Liver (tissue), 9 donors: ENCODE measurements around the gene ZNF74. TPM values are rescaled to one million over a fixed set of nuclear protein-coding genes. Genes with fewer than 3 reads are reported as not detected.

Experiments used
- DNase-seq: peaks from one replicate; pipeline ENCODE4 v3.0.0-alpha.2; 2017; ENCODE audit warnings: low spot score
- H3K27ac ChIP-seq, 2 donors: one replicate each; pipeline ENCODE4 v1.7.0; 2013; ENCODE audit warnings: inconsistent platforms in 2 of 2, low read length in 2 of 2, control low read depth in 1 of 2, low read depth in 1 of 2, mild to moderate bottlenecking in 1 of 2
- H3K27me3 ChIP-seq, 4 donors: one replicate each; pipeline versions ENCODE4 v1.6.1 to v1.7.0; 2013; ENCODE audit warnings: low read length in 3 of 4, inconsistent platforms in 1 of 4, mild to moderate bottlenecking in 1 of 4, moderate library complexity in 1 of 4; ENCODE audit not compliant: control insufficient read depth in 4 of 4, insufficient read depth in 4 of 4
- H3K36me3 ChIP-seq, 4 donors: one replicate each; pipeline versions ENCODE4 v1.6.1 to v1.7.0; 2013; ENCODE audit warnings: low read length in 3 of 4, mild to moderate bottlenecking in 3 of 4, low read depth in 1 of 4, moderate library complexity in 1 of 4; ENCODE audit not compliant: control insufficient read depth in 4 of 4, insufficient read depth in 3 of 4
- H3K4me1 ChIP-seq, 4 donors: one replicate each; pipeline versions ENCODE4 v1.6.1 to v1.7.0; 2013; ENCODE audit warnings: low read length in 3 of 4, mild to moderate bottlenecking in 3 of 4, moderate library complexity in 1 of 4; ENCODE audit not compliant: control insufficient read depth in 4 of 4, insufficient read depth in 4 of 4
- H3K4me3 ChIP-seq, 3 donors: one replicate each; pipeline versions ENCODE4 v1.6.1 to v1.7.0; 2013; ENCODE audit warnings: low read length in 3 of 3, control low read depth in 1 of 3, low read depth in 1 of 3, mild to moderate bottlenecking in 1 of 3
- H3K9ac ChIP-seq, 2 donors: one replicate each; pipeline ENCODE4 v1.7.0; 2013; ENCODE audit warnings: low read length in 2 of 2, mild to moderate bottlenecking in 2 of 2, moderate library complexity in 2 of 2, control low read depth in 1 of 2, low read depth in 1 of 2
- H3K9me3 ChIP-seq, 4 donors: one replicate each; pipeline versions ENCODE4 v1.6.1 to v1.7.0; 2013; ENCODE audit warnings: low read length in 3 of 4; ENCODE audit not compliant: control insufficient read depth in 4 of 4
- ATF3 ChIP-seq: IDR thresholded peaks from 2 replicates; pipeline ENCODE4 v1.6.1; 2016; ENCODE audit warnings: antibody characterized with exemption
- CTCF ChIP-seq: fragments of 150-350 bp; IDR thresholded peaks from 2 replicates; pipeline ENCODE4 v1.5.1; 2017; ENCODE audit warnings: improper control_type of control experiment, low read depth, low read length; ENCODE audit not compliant: missing input control
- EGR1 ChIP-seq, 2 donors: IDR thresholded peaks; 2 replicates each; pipeline ENCODE4 v1.6.1; 2016 to 2018; ENCODE audit warnings: antibody characterized with exemption in 2 of 2, low read depth in 2 of 2
- FOXA1 ChIP-seq: IDR thresholded peaks from 2 replicates; pipeline ENCODE4 v1.6.1; 2016; ENCODE audit warnings: antibody characterized with exemption
- FOXA2 ChIP-seq: IDR thresholded peaks from 2 replicates; pipeline ENCODE4 v1.6.1; 2016; ENCODE audit warnings: antibody characterized with exemption
- GABPA ChIP-seq, 2 donors: IDR thresholded peaks in 1 of 2; conservative IDR thresholded peaks in 1 of 2; 2 replicates each; pipeline ENCODE4 v1.6.1; 2016; ENCODE audit warnings: antibody characterized with exemption in 2 of 2, mild to moderate bottlenecking in 1 of 2, moderate library complexity in 1 of 2
- HNF4A ChIP-seq, 2 donors: conservative IDR thresholded peaks; 2 replicates each; pipeline ENCODE4 v1.6.1; 2016; ENCODE audit warnings: antibody characterized with exemption in 2 of 2, mild to moderate bottlenecking in 2 of 2
- HNF4G ChIP-seq: IDR thresholded peaks from 2 replicates; pipeline ENCODE4 v1.6.1; 2016; ENCODE audit warnings: antibody characterized with exemption
- JUND ChIP-seq, 2 donors: IDR thresholded peaks; 2 replicates each; pipeline ENCODE4 v1.6.1; 2016; ENCODE audit warnings: antibody characterized with exemption in 2 of 2
- MAX ChIP-seq: IDR thresholded peaks from 2 replicates; pipeline ENCODE4 v1.6.1; 2016; ENCODE audit warnings: antibody characterized with exemption
- NR2F2 ChIP-seq: IDR thresholded peaks from 2 replicates; pipeline ENCODE4 v1.6.1; 2016; ENCODE audit warnings: antibody characterized with exemption
- RAD21 ChIP-seq, 2 donors: IDR thresholded peaks; 2 replicates each; pipeline ENCODE4 v1.6.1; 2016; ENCODE audit warnings: antibody characterized with exemption in 2 of 2, mild to moderate bottlenecking in 2 of 2
- REST ChIP-seq: IDR thresholded peaks from 2 replicates; pipeline ENCODE4 v1.6.1; 2016; ENCODE audit warnings: antibody characterized with exemption, mild to moderate bottlenecking
- RXRA ChIP-seq, 2 donors: IDR thresholded peaks; 2 replicates each; pipeline ENCODE4 v1.6.1; 2017 to 2018; ENCODE audit warnings: antibody characterized with exemption in 2 of 2, mild to moderate bottlenecking in 1 of 2
- SP1 ChIP-seq: IDR thresholded peaks from 2 replicates; pipeline ENCODE4 v1.6.1; 2018; ENCODE audit warnings: antibody characterized with exemption, mild to moderate bottlenecking
- TAF1 ChIP-seq: conservative IDR thresholded peaks from 2 replicates; pipeline ENCODE4 v1.6.1; 2016; ENCODE audit warnings: antibody characterized with exemption, mild to moderate bottlenecking
- YY1 ChIP-seq: IDR thresholded peaks from 2 replicates; pipeline ENCODE4 v1.6.1; 2016; ENCODE audit warnings: antibody characterized with exemption, mild to moderate bottlenecking
- ZBTB33 ChIP-seq: IDR thresholded peaks from 2 replicates; pipeline ENCODE4 v1.6.1; 2016; ENCODE audit warnings: antibody characterized with exemption
- WGBS: extraction: QIAGEN DNeasy Blood & Tissue Kit; methylation state at CpG from one replicate; pipeline ENCODE4 v1.1.7; 2013; 5-methylcytosine and 5-hydroxymethylcytosine counted together
- polyA plus RNA-seq, 2 donors: library from polyadenylated mRNA; stranded (reverse) in 1 of 2; unstranded in 1 of 2; fragments of 200-250 nt in 1 of 2; fragments of >200 nt in 1 of 2; fragmentation: Nextera tagmentation in 1 of 2; extraction: Ambion mirVana in 1 of 2; gene quantifications; one replicate each; pipeline versions ENCODE4 v1.2.1 to v1.2.3, GENCODE V29; 2013 to 2015
- total RNA-seq, 2 donors: library from RNA; depleted of rRNA; stranded (reverse); fragments of >200 nt; gene quantifications; one replicate each; pipeline ENCODE4 v1.2.3, GENCODE V29; 2014
- donor health status: healthy.
- donor health status: healthy.
- donor health status: healthy.
- donor health status: healthy.
- donor health status: healthy.

ZNF74 gene
- total and polyA plus RNA-seq, 4 donors = 0.99 to 5.0 (median 3.1) TPM

GRCh38 chr22:20406686-20407408 is 12.9 kb downstream of the ZNF74 start:
- H3K4me1 ChIP-seq = peaks cover 0 to 6% (median 4%) of the 10 kb centered on the region in 4 donors
- 95% methylated on average over 13 of the region's 13 CpGs for WGBS
- H3K36me3 ChIP-seq = peaks cover 0 to 18% (median 6%) of the 10 kb centered on the region in 4 donors
- TF ChIP-seq SP1 (no peak), REST (no peak), ATF3 (no peak), ZBTB33 (no peak), JUND (IDR thresholded peaks at IDR 0.05) (no peak), FOXA1 (no peak), HNF4A (conservative IDR thresholded peaks at IDR 0.05) (no peak), TAF1 (no peak), FOXA2 (no peak), NR2F2 (no peak), EGR1 (IDR thresholded peaks at IDR 0.05; ENCODE audit: low read depth in 2 of 2) (no peak), RXRA (IDR thresholded peaks at IDR 0.05) (no peak), MAX (no peak), GABPA (IDR thresholded peaks at IDR 0.05 in 1 of 2, conservative IDR thresholded peaks at IDR 0.05 in 1 of 2) (no peak), YY1 (no peak), CTCF (no peak), RAD21 (IDR thresholded peaks at IDR 0.05) (no peak), HNF4G (no peak)
- no peaks in the 10 kb centered on the region for H3K9me3 ChIP-seq
- H3K9ac ChIP-seq = no peak overlapping the region
- no peaks in the 10 kb centered on the region for H3K27me3 ChIP-seq
- no peak overlapping the region for H3K27ac ChIP-seq
- DNase-seq = no peak
- H3K4me3 ChIP-seq = no peak overlapping the region
